Measurements from ENCODE around the gene NUMA1. TPM values are rescaled to one million over a fixed set of nuclear protein-coding genes. Genes with fewer than 3 reads are reported as not detected.
A peak's percentile ranks its signal among the peaks of the same experiment; 100 is the strongest.

Gene NUMA1
- total RNA-seq, 4 donors from 2014 or later, result 259 to 342 (median 280) TPM

GRCh38 chr11:71977743-71978418 is 102.5 kb downstream of the NUMA1 start:
- no peak overlapping the region for H3K4me3 ChIP-seq (replicated peaks in 1 of 3)
- no peaks in the 10 kb centered on the region for H3K27me3 ChIP-seq
- no peaks in the 10 kb centered on the region for H3K4me1 ChIP-seq
- WGBS, 2 donors, result 58 to 65% methylated on average over 7 of the region's 7 CpGs
- H3K9me3 ChIP-seq, result no peaks in the 10 kb centered on the region
- DNase-seq, result peak; percentile 53 to 61
- H3K27ac ChIP-seq, result no peak overlapping the region
- peaks cover 0 to 4% of the 10 kb centered on the region in 2 donors for H3K36me3 ChIP-seq
- intact Hi-C loops (cut with DNase I), result no loop called here
- no peak for TF ChIP-seq POLR2A (IDR thresholded peaks at IDR 0.05)
- peak; percentile 44 to 70 (median 67) for TF ChIP-seq CTCF (IDR thresholded peaks at IDR 0.05)

GRCh38 chr11:71977090-71977489 is 103.3 kb downstream of the NUMA1 start:
- H3K36me3 ChIP-seq, result peaks cover 0 to 4% of the 10 kb centered on the region in 2 donors
- DNase-seq, result no peak
- H3K9me3 ChIP-seq, result no peaks in the 10 kb centered on the region
- H3K4me3 ChIP-seq (replicated peaks in 1 of 3), result no peak overlapping the region
- TF ChIP-seq POLR2A (IDR thresholded peaks at IDR 0.05) (no peak), CTCF (IDR thresholded peaks at IDR 0.05) (no peak)
- no peaks in the 10 kb centered on the region for H3K27me3 ChIP-seq
- H3K27ac ChIP-seq, result no peak overlapping the region
- intact Hi-C loops (cut with DNase I), result no loop called here
- 79 to 87% methylated on average over 1 of the region's 1 CpG for WGBS, 2 donors
- H3K4me1 ChIP-seq, result no peaks in the 10 kb centered on the region

GRCh38 chr11:71976551-71976950 is 103.8 kb downstream of the NUMA1 start:
- no peaks in the 10 kb centered on the region for H3K9me3 ChIP-seq
- no peaks in the 10 kb centered on the region for H3K4me1 ChIP-seq
- no peak overlapping the region for H3K4me3 ChIP-seq (replicated peaks in 1 of 3)
- no peaks in the 10 kb centered on the region for H3K27me3 ChIP-seq
- intact Hi-C loops (cut with DNase I), result no loop called here
- no peak for DNase-seq
- WGBS, 2 donors, result 97 to 100% methylated on average over 5 of the region's 5 CpGs
- H3K27ac ChIP-seq, result no peak overlapping the region
- no peak for TF ChIP-seq POLR2A (IDR thresholded peaks at IDR 0.05)
- no peak for TF ChIP-seq CTCF (IDR thresholded peaks at IDR 0.05)
- peaks cover 0 to 4% of the 10 kb centered on the region in 2 donors for H3K36me3 ChIP-seq

GRCh38 chr11:71971680-71972079 is 108.7 kb downstream of the NUMA1 start:
- intact Hi-C loops (cut with DNase I), result no loop called here
- TF ChIP-seq POLR2A (IDR thresholded peaks at IDR 0.05) (no peak), CTCF (IDR thresholded peaks at IDR 0.05) (no peak)
- 94 to 96% methylated on average over 2 of the region's 2 CpGs for WGBS, 2 donors

GRCh38 chr11:71964641-71965040 is 115.7 kb downstream of the NUMA1 start:
- H3K36me3 ChIP-seq, result peaks cover 2 to 7% of the 10 kb centered on the region in 2 donors

More at GRCh38 chr11:71971680-71972079, 108.7 kb downstream of the NUMA1 start:
- no peak overlapping the region for H3K4me3 ChIP-seq (replicated peaks in 1 of 3)
- H3K36me3 ChIP-seq, result peaks cover 0 to 14% of the 10 kb centered on the region in 2 donors
- DNase-seq, result no peak
- no peaks in the 10 kb centered on the region for H3K27me3 ChIP-seq
- no peaks in the 10 kb centered on the region for H3K9me3 ChIP-seq
- no peaks in the 10 kb centered on the region for H3K4me1 ChIP-seq
- no peak overlapping the region for H3K27ac ChIP-seq

More at GRCh38 chr11:71964641-71965040, 115.7 kb downstream of the NUMA1 start:
- Histone ChIP-seq H3K27me3 (no peaks in the 10 kb centered on the region), H3K4me3 (replicated peaks in 1 of 3) (no peak overlapping the region), H3K9me3 (no peaks in the 10 kb centered on the region), H3K27ac (no peak overlapping the region), H3K4me1 (no peaks in the 10 kb centered on the region)
- DNase-seq, result no peak
- TF ChIP-seq POLR2A (IDR thresholded peaks at IDR 0.05) (no peak), CTCF (IDR thresholded peaks at IDR 0.05) (no peak)
- intact Hi-C loops (cut with DNase I), result no loop called here
- 87 to 94% methylated on average over 4 of the region's 4 CpGs for WGBS, 2 donors
